ENCODE data around the gene ROR1. TPM values are rescaled to one million over a fixed set of nuclear protein-coding genes. Genes with fewer than 3 reads are reported as not detected.

Gene ROR1
- polyA plus RNA-seq, 1 of the 3 experiments (the other 2 are of a cell fraction): 4.0 TPM

DNA sequence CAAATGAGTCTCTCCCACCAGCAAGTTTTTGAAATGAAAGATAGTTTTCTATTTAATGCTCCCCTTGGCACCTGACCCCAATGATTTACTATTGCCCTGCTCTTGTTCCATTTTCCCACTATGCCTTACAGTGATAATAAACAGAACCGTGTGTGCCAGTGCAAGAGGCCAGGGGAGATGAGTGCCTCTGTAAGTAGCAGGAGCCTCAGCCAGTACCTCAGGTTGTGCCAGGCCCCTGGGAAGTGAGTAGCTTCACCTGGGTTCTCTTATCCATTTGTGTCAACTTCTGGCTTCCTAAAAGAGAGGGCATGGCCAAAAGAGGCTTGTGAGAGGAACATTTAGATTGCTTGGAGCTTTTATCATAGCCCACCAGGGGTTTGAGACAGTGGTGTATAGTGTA is 3.4 kb upstream of the ROR1 start:
- Histone ChIP-seq H3K79me2 (ENCODE audit: insufficient read depth) (no peaks in the 10 kb centered on the region), H4K20me1 (ENCODE audit: insufficient read depth) (no peaks in the 10 kb centered on the region), H3K4me2 (no peak overlapping the region), H3K9me3 (no peaks in the 10 kb centered on the region), H3K4me3 (ENCODE audit: low read depth in 2 of 2, low read length in 1 of 2) (no peak overlapping the region), H3K4me1 (ENCODE audit: control insufficient read depth in 1 of 2, insufficient read depth in 2 of 2, low read depth in 1 of 2, low read length in 1 of 2) (no peaks in the 10 kb centered on the region; a peak in 1 of 4 replicates), H3K9ac (no peak overlapping the region), H3K27me3 (ENCODE audit: insufficient read depth) (no peaks in the 10 kb centered on the region), H3K27ac (ENCODE audit: low read depth in 2 of 2, low read length in 1 of 2) (no peak overlapping the region), H3F3A (replicated peaks; ENCODE audit: insufficient read depth) (no peaks in the 10 kb centered on the region), H3K9me2 (no peaks in the 10 kb centered on the region), H3K36me3 (replicated peaks in 1 of 2; ENCODE audit: control insufficient read depth in 1 of 2, insufficient read depth in 2 of 2, low read length in 1 of 2) (no peaks in the 10 kb centered on the region), H2AFZ (ENCODE audit: low read depth) (no peak overlapping the region)
- TF ChIP-seq TEAD4 (IDR thresholded peaks at IDR 0.05; ENCODE audit: borderline replicate concordance, insufficient read depth) (no peak), POLR2AphosphoS5 (IDR thresholded peaks at IDR 0.05; ENCODE audit: low read depth, low read length) (no peak), GABPA (IDR thresholded peaks at IDR 0.05; ENCODE audit: low read depth) (no peak), SIN3A (IDR thresholded peaks at IDR 0.05; ENCODE audit: borderline replicate concordance, low read depth, low read length) (no peak)
- TF ChIP-seq, protein P1, sequence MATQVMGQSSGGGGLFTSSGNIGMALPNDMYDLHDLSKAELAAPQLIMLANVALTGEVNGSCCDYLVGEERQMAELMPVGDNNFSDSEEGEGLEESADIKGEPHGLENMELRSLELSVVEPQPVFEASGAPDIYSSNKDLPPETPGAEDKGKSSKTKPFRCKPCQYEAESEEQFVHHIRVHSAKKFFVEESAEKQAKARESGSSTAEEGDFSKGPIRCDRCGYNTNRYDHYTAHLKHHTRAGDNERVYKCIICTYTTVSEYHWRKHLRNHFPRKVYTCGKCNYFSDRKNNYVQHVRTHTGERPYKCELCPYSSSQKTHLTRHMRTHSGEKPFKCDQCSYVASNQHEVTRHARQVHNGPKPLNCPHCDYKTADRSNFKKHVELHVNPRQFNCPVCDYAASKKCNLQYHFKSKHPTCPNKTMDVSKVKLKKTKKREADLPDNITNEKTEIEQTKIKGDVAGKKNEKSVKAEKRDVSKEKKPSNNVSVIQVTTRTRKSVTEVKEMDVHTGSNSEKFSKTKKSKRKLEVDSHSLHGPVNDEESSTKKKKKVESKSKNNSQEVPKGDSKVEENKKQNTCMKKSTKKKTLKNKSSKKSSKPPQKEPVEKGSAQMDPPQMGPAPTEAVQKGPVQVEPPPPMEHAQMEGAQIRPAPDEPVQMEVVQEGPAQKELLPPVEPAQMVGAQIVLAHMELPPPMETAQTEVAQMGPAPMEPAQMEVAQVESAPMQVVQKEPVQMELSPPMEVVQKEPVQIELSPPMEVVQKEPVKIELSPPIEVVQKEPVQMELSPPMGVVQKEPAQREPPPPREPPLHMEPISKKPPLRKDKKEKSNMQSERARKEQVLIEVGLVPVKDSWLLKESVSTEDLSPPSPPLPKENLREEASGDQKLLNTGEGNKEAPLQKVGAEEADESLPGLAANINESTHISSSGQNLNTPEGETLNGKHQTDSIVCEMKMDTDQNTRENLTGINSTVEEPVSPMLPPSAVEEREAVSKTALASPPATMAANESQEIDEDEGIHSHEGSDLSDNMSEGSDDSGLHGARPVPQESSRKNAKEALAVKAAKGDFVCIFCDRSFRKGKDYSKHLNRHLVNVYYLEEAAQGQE (IDR thresholded peaks at IDR 0.05; ENCODE audit: low read depth, low read length): no peak
- TF ChIP-seq, protein P2, sequence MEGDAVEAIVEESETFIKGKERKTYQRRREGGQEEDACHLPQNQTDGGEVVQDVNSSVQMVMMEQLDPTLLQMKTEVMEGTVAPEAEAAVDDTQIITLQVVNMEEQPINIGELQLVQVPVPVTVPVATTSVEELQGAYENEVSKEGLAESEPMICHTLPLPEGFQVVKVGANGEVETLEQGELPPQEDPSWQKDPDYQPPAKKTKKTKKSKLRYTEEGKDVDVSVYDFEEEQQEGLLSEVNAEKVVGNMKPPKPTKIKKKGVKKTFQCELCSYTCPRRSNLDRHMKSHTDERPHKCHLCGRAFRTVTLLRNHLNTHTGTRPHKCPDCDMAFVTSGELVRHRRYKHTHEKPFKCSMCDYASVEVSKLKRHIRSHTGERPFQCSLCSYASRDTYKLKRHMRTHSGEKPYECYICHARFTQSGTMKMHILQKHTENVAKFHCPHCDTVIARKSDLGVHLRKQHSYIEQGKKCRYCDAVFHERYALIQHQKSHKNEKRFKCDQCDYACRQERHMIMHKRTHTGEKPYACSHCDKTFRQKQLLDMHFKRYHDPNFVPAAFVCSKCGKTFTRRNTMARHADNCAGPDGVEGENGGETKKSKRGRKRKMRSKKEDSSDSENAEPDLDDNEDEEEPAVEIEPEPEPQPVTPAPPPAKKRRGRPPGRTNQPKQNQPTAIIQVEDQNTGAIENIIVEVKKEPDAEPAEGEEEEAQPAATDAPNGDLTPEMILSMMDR (IDR thresholded peaks at IDR 0.05): no peak
- ChIA-PET CTCF (interaction anchor here (0.7 to 6.0 kb wide), 3 partner anchors 79 to 368 kb away, joined by 3 to 61 read pairs (median 7); no protein-coding TSS in a partner anchor), POLR2A (no interaction called here)
- WGBS (ENCODE audit: low lambda C conversion rate): 40% methylated on average over 1 of the region's 1 CpG
- no peak for DNase-seq

GRCh38 chr1:63772201-63772600 is 1.6 kb upstream of the ROR1 start:
- Histone ChIP-seq H3K9me2 (no peaks in the 10 kb centered on the region), H3K79me2 (ENCODE audit: insufficient read depth) (no peaks in the 10 kb centered on the region), H3K4me3 (ENCODE audit: low read depth in 2 of 2, low read length in 1 of 2) (no peak overlapping the region), H3K4me1 (ENCODE audit: control insufficient read depth in 1 of 2, insufficient read depth in 2 of 2, low read depth in 1 of 2, low read length in 1 of 2) (peaks cover 0 to 9% of the 10 kb centered on the region in 2 experiments; a peak in 3 of 4 replicates), H2AFZ (ENCODE audit: low read depth) (no peak overlapping the region), H3K9me3 (no peaks in the 10 kb centered on the region), H3K27me3 (ENCODE audit: insufficient read depth) (no peaks in the 10 kb centered on the region), H3K36me3 (replicated peaks in 1 of 2; ENCODE audit: control insufficient read depth in 1 of 2, insufficient read depth in 2 of 2, low read length in 1 of 2) (no peaks in the 10 kb centered on the region), H4K20me1 (ENCODE audit: insufficient read depth) (no peaks in the 10 kb centered on the region; the same call in 1 of the 2 replicates), H3K9ac (no peak overlapping the region), H3F3A (replicated peaks; ENCODE audit: insufficient read depth) (no peaks in the 10 kb centered on the region), H3K27ac (ENCODE audit: low read depth in 2 of 2, low read length in 1 of 2) (no peak overlapping the region), H3K4me2 (no peak overlapping the region)
- WGBS (ENCODE audit: low lambda C conversion rate): 96% methylated on average over 2 of the region's 3 CpGs
- POLR2A ChIA-PET: no interaction called here
- DNase-seq: no peak
- no peak for TF ChIP-seq PBX3 (IDR thresholded peaks at IDR 0.05)
- no peak for TF ChIP-seq EZH2phosphoT487 (IDR thresholded peaks at IDR 0.05; ENCODE audit: borderline replicate concordance, low read depth)
- TF ChIP-seq MXI1 (IDR thresholded peaks at IDR 0.05; ENCODE audit: low read depth, low read length): no peak
- CTCF ChIA-PET: interaction anchor here (0.6 to 6.0 kb wide), 17 partner anchors 9 to 474 kb away, joined by 3 to 61 read pairs (median 4); no protein-coding TSS in a partner anchor
